H1 (cell line): ENCODE data around the gene CFDP1. TPM values are rescaled to one million over a fixed set of nuclear protein-coding genes. Genes with fewer than 3 reads are reported as not detected.

ENCODE experiments used
- CTCF ChIA-PET: fragments of 300-600 bp; sonication (Branson Sonifier 250); formaldehyde crosslinking; loops from one replicate; lab custom pipeline; 2021; ENCODE audit not compliant: partially characterized antibody; lab: Charles Lee
- POLR2A ChIA-PET: fragments of 300-600 bp; sonication (Branson Sonifier 250); formaldehyde crosslinking; loops from one replicate; lab custom pipeline; 2021; ENCODE audit warnings: inconsistent platforms; ENCODE audit not compliant: partially characterized antibody; lab: Charles Lee
- DNase-seq, 2 experiments: peaks; one replicate each; pipeline versions ENCODE4 v3.0.0 to v3.0.0-alpha.2; 2010 to 2022; ENCODE audit warnings: low spot score in 2 of 2, low read depth in 1 of 2, mixed read lengths in 1 of 2
- FAIRE-seq: peaks from 2 replicates; lab custom pipeline; 2011; peaks lifted over from hg19 to GRCh38; lab: Jason Lieb, UNC
- H2AFZ ChIP-seq: 2 replicates; pipeline ENCODE4 v1.8.1; 2012; ENCODE audit warnings: low read length, inconsistent platforms
- H2AK5ac ChIP-seq: 2 replicates; pipeline ENCODE4 v1.6.1; 2013; ENCODE audit warnings: low read depth, low read length
- H2BK120ac ChIP-seq: replicated peaks from 2 replicates; pipeline ENCODE3; 2013; ENCODE audit warnings: low read depth, low read length, inconsistent platforms
- H2BK12ac ChIP-seq: 2 replicates; pipeline ENCODE4 v1.6.1; 2013; ENCODE audit warnings: low read depth, low read length
- H2BK15ac ChIP-seq: 2 replicates; pipeline ENCODE4 v1.6.1; 2013; ENCODE audit warnings: low read length
- H2BK20ac ChIP-seq: 2 replicates; pipeline ENCODE4 v1.6.1; 2013; ENCODE audit warnings: low read length
- H2BK5ac ChIP-seq: 2 replicates; pipeline ENCODE4 v1.6.1; 2013; ENCODE audit warnings: low read depth, low read length
- H3K14ac ChIP-seq: 2 replicates; pipeline ENCODE4 v1.6.1; 2013; ENCODE audit warnings: inconsistent platforms; ENCODE audit not compliant: insufficient read length
- H3K18ac ChIP-seq: 2 replicates; pipeline ENCODE4 v1.6.1; 2013; ENCODE audit warnings: low read length; ENCODE audit errors: extremely low read depth
- H3K23ac ChIP-seq: 2 replicates; pipeline ENCODE4 v1.6.1; 2013; ENCODE audit warnings: inconsistent platforms; ENCODE audit not compliant: insufficient read length
- H3K23me2 ChIP-seq: 2 replicates; pipeline ENCODE4 v1.6.1; 2013; ENCODE audit warnings: low read depth, low read length
- H3K27ac ChIP-seq: 2 replicates; pipeline ENCODE4 v1.6.1; 2011; ENCODE audit warnings: low read depth, low read length, inconsistent platforms
- H3K27me3 ChIP-seq, 4 experiments: replicated peaks in 1 of 4; 1 replicate in 1 of 4; 2 replicates in 3 of 4; pipeline versions ENCODE4 v1.6.1 to v1.8.1; 2011 to 2013; ENCODE audit warnings: low read length in 3 of 4, mild to moderate bottlenecking in 3 of 4, inconsistent platforms in 2 of 4, mixed read lengths in 2 of 4, moderate library complexity in 1 of 4; ENCODE audit not compliant: control insufficient read depth in 3 of 4, insufficient read depth in 3 of 4; ENCODE audit errors: extremely low read depth in 1 of 4
- H3K36me3 ChIP-seq, 4 experiments: 2 replicates each; pipeline versions ENCODE4 v1.6.1 to v1.8.1; 2011 to 2013; ENCODE audit warnings: mild to moderate bottlenecking in 4 of 4, low read length in 3 of 4, moderate library complexity in 2 of 4, control low read depth in 1 of 4, inconsistent platforms in 1 of 4; ENCODE audit not compliant: insufficient read depth in 4 of 4, control insufficient read depth in 2 of 4
- H3K4ac ChIP-seq: replicated peaks from 2 replicates; pipeline ENCODE3; 2013; ENCODE audit warnings: low read length, low read depth, mixed read lengths, inconsistent platforms; ENCODE audit not compliant: insufficient read length
- H3K4me1 ChIP-seq, 4 experiments: replicated peaks in 1 of 4; 1 replicate in 1 of 4; 2 replicates in 3 of 4; pipeline versions ENCODE4 v1.6.1 to v1.8.1; 2011 to 2013; ENCODE audit warnings: low read length in 3 of 4, inconsistent platforms in 2 of 4, mixed read lengths in 1 of 4; ENCODE audit not compliant: insufficient read depth in 4 of 4, control insufficient read depth in 3 of 4
- H3K4me2 ChIP-seq, 2 experiments: 2 replicates each; pipeline versions ENCODE4 v1.6.1 to v1.8.1; 2011 to 2013; ENCODE audit warnings: low read depth in 2 of 2, low read length in 2 of 2, control low read depth in 1 of 2, inconsistent platforms in 1 of 2, mild to moderate bottlenecking in 1 of 2; ENCODE audit not compliant: insufficient read depth in 1 of 2
- H3K4me3 ChIP-seq, 4 experiments: fragments of 200-600, 300-600 bp in 1 of 4; sonication (generic), shearing (Covaris generic), sonication (Bioruptor Twin) in 1 of 4; 2 replicates each; pipeline versions ENCODE4 v1.5.1 to v1.8.1; 2011 to 2016; ENCODE audit warnings: low read length in 4 of 4, low read depth in 3 of 4, control low read depth in 2 of 4, inconsistent platforms in 2 of 4, mild to moderate bottlenecking in 2 of 4, mixed read lengths in 1 of 4, moderate library complexity in 1 of 4; ENCODE audit not compliant: insufficient read depth in 2 of 4; ENCODE audit errors: extremely low read depth in 1 of 4
- H3K56ac ChIP-seq: replicated peaks from 2 replicates; pipeline ENCODE3; 2013; ENCODE audit warnings: low read depth, mild to moderate bottlenecking, mixed read lengths, low read length, inconsistent platforms; ENCODE audit not compliant: insufficient read length
- H3K79me1 ChIP-seq: 2 replicates; pipeline ENCODE4 v1.6.1; 2013; ENCODE audit warnings: low read depth, low read length, control low read depth
- H3K79me2 ChIP-seq, 2 experiments: 2 replicates each; pipeline versions ENCODE4 v1.6.1 to v1.8.1; 2012 to 2013; ENCODE audit warnings: low read length in 2 of 2, mild to moderate bottlenecking in 2 of 2, inconsistent platforms in 1 of 2; ENCODE audit not compliant: insufficient read depth in 2 of 2, control insufficient read depth in 1 of 2
- H3K9ac ChIP-seq, 4 experiments: replicated peaks in 1 of 4; 1 replicate in 1 of 4; 2 replicates in 3 of 4; pipeline versions ENCODE4 v1.6.1 to v1.8.1; 2011 to 2013; ENCODE audit warnings: low read depth in 3 of 4, low read length in 3 of 4, control low read depth in 2 of 4, mild to moderate bottlenecking in 2 of 4, moderate library complexity in 2 of 4, inconsistent platforms in 1 of 4; ENCODE audit errors: extremely low read depth in 1 of 4
- H3K9me3 ChIP-seq, 2 experiments: 2 replicates each; pipeline versions ENCODE4 v1.6.1 to v1.8.1; 2012 to 2013; ENCODE audit warnings: mild to moderate bottlenecking in 2 of 2, moderate library complexity in 2 of 2, control low read depth in 1 of 2, inconsistent platforms in 1 of 2, low read depth in 1 of 2, low read length in 1 of 2, mixed read lengths in 1 of 2; ENCODE audit not compliant: insufficient read depth in 2 of 2
- H4K20me1 ChIP-seq, 2 experiments: replicated peaks in 1 of 2; 2 replicates each; pipeline versions ENCODE3 to v1.8.1; 2011 to 2013; ENCODE audit warnings: inconsistent platforms in 2 of 2, low read length in 2 of 2, mild to moderate bottlenecking in 1 of 2; ENCODE audit not compliant: insufficient read depth in 2 of 2, control insufficient read depth in 1 of 2
- H4K5ac ChIP-seq: 2 replicates; pipeline ENCODE4 v1.6.1; 2013; ENCODE audit warnings: low read length, low read depth, mixed read lengths, inconsistent platforms; ENCODE audit not compliant: insufficient read length
- H4K8ac ChIP-seq: 2 replicates; pipeline ENCODE4 v1.8.0; 2013; ENCODE audit warnings: mild to moderate bottlenecking, moderate library complexity, low read length, inconsistent platforms; ENCODE audit not compliant: insufficient read depth; ENCODE audit errors: extremely low read depth
- H4K91ac ChIP-seq: replicated peaks from 2 replicates; pipeline ENCODE3; 2013; ENCODE audit warnings: low read length, mixed read lengths, inconsistent platforms; ENCODE audit not compliant: insufficient read length
- EGR1 ChIP-seq: IDR thresholded peaks from 2 replicates; pipeline ENCODE4 v1.6.1; 2011; ENCODE audit warnings: low read depth, low read length, borderline replicate concordance
- EP300 ChIP-seq, 2 experiments: IDR thresholded peaks; 1 replicate in 1 of 2; 2 replicates in 1 of 2; pipeline ENCODE4 v1.6.1; 2011 to 2012; ENCODE audit warnings: low read depth in 2 of 2, low read length in 2 of 2, mild to moderate bottlenecking in 2 of 2, borderline replicate concordance in 1 of 2, inconsistent platforms in 1 of 2, moderate library complexity in 1 of 2
- GTF2F1 ChIP-seq: IDR thresholded peaks from 2 replicates; pipeline ENCODE4 v1.6.1; 2012; ENCODE audit warnings: low read depth, low read length, improper control_type of control experiment, borderline replicate concordance
- KDM4A ChIP-seq: IDR thresholded peaks from one replicate; pipeline ENCODE4 v1.7.1; 2012; ENCODE audit warnings: low read depth, mild to moderate bottlenecking, moderate library complexity, low read length, inconsistent platforms; ENCODE audit not compliant: severe bottlenecking
- KDM5A ChIP-seq: fragments of 200-600 bp; IDR thresholded peaks from 2 replicates; pipeline ENCODE4 v1.7.1; 2012; ENCODE audit warnings: mild to moderate bottlenecking, low read length, inconsistent platforms, mixed read lengths
- MAFK ChIP-seq: IDR thresholded peaks from 2 replicates; pipeline ENCODE4 v1.6.1; 2012; ENCODE audit warnings: low read depth, mild to moderate bottlenecking, improper control_type of control experiment, low read length
- SUZ12 ChIP-seq: fragments of 200-600 bp; sonication (generic); IDR thresholded peaks from 2 replicates; pipeline ENCODE4 v1.6.1; 2012; ENCODE audit warnings: mild to moderate bottlenecking, inconsistent platforms, low read length, moderate library complexity, mixed read lengths
- TAF1 ChIP-seq: IDR thresholded peaks from 2 replicates; pipeline ENCODE4 v1.6.1; 2011; ENCODE audit warnings: mild to moderate bottlenecking, low read depth, low read length
- YY1 ChIP-seq: IDR thresholded peaks from 2 replicates; pipeline ENCODE4 v1.6.1; 2011; ENCODE audit warnings: low read depth, mild to moderate bottlenecking, low read length
- WGBS, 2 experiments: shearing (Covaris generic) in 1 of 2; methylation state at CpG; one replicate each; pipeline versions ENCODE4 v1.1.6 to v1.1.7; 2013 to 2015; ENCODE audit warnings: low lambda C conversion rate in 2 of 2, mixed read lengths in 2 of 2, inconsistent platforms in 1 of 2, low coverage in 1 of 2, missing lambda C conversion rate in 1 of 2; ENCODE audit not compliant: insufficient replicate concordance in 2 of 2, insufficient coverage in 1 of 2, insufficient read length in 1 of 2; ENCODE audit errors: extremely low coverage in 1 of 2, missing lambda C conversion rate in 1 of 2; 5-methylcytosine and 5-hydroxymethylcytosine counted together
- polyA plus RNA-seq, 7 experiments: library from polyadenylated mRNA; depleted of rRNA in 3 of 7; stranded (reverse) in 5 of 7; unstranded in 2 of 7; fragments of >200 nt in 5 of 7; fragments of 200-250 nt in 2 of 7; gene quantifications; 1 replicate in 5 of 7; 2 replicates in 1 of 7; 4 replicates in 1 of 7; pipeline versions ENCODE4 v1.2.1 to v1.2.3, GENCODE V29; 2011 to 2013; ENCODE audit warnings: missing spikeins in 2 of 7, mixed read lengths in 2 of 7
- total RNA-seq: library from RNA; stranded (reverse); fragmentation: NEBNext Ultra II Directional; extraction: Animal tissue kit (Norgen Biotek cat#: 25700); gene quantifications from 2 replicates; pipeline ENCODE4 v1.2.1, GENCODE V29; 2021
- TF ChIP-seq, protein P1 (sequence below), 3 experiments: IDR thresholded peaks; 1 replicate in 2 of 3; 2 replicates in 1 of 3; pipeline versions ENCODE4 v1.5.1 to v1.6.1; 2011; ENCODE audit warnings: low read length in 3 of 3, mild to moderate bottlenecking in 3 of 3, inconsistent platforms in 2 of 3, low read depth in 1 of 3, moderate library complexity in 1 of 3; ENCODE audit not compliant: insufficient read depth in 1 of 3; ENCODE audit errors: control extremely low read depth in 1 of 3
- TF ChIP-seq, protein P2 (sequence below): IDR thresholded peaks from 2 replicates; pipeline ENCODE4 v1.6.1; 2012; ENCODE audit warnings: inconsistent platforms

Gene CFDP1
- total and polyA plus RNA-seq, 2 of the 8 experiments (the other 6 are each of a cell fraction or from before 2014, with no cell fraction given), result 25.5 to 77.3 TPM

DNA sequence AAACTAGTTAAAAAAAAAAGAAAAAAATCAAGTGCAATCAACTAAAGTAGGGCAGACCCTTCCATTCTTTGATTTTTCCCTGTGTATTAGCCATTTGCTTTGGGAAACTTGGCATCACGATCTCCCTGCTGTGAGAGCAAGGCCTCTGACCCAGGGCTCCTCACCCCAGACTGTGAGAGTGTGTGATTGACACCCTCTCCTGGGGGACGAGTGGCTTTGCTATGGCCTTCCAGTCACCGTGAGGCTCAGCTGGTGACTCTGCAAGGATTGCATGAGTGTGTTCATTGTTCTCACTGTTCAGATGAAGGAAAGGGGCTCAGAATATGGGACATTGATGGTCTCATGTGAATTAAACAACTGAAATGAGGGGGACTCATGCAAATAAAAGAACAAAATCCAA lies 112.9 kb downstream of the CFDP1 start:
- Histone ChIP-seq H3K4me2 (no peak overlapping the region), H2BK12ac (no peak overlapping the region), H4K5ac (no peak overlapping the region), H3K9ac (no peak overlapping the region), H2AK5ac (no peak overlapping the region), H3K9me3 (no peaks in the 10 kb centered on the region), H3K23me2 (no peaks in the 10 kb centered on the region), H3K27ac (no peak overlapping the region), H2BK120ac (no peak overlapping the region), H4K91ac (no peak overlapping the region), H2BK5ac (no peak overlapping the region), H3K79me1 (no peaks in the 10 kb centered on the region), H3K14ac (no peak overlapping the region), H2BK15ac (no peak overlapping the region), H4K20me1 (peaks cover 0 to 2% of the 10 kb centered on the region in 2 experiments), H3K4me1 (peaks cover 0 to 2% (median 0%) of the 10 kb centered on the region in 4 experiments; a peak in 1 of 7 replicates), H3K27me3 (no peaks in the 10 kb centered on the region), H3K18ac (no peak overlapping the region), H3K23ac (no peak overlapping the region), H2BK20ac (no peak overlapping the region), H3K79me2 (no peaks in the 10 kb centered on the region; a peak in 1 of 4 replicates), H4K8ac (no peak overlapping the region), H3K4ac (no peak overlapping the region), H3K4me3 (no peak overlapping the region), H3K56ac (no peak overlapping the region), H2AFZ (no peak overlapping the region), H3K36me3 (no peaks in the 10 kb centered on the region; a peak in 1 of 8 replicates)
- FAIRE-seq (no peak), DNase-seq (no peak)
- ChIA-PET CTCF (interaction anchor here (0.5 to 1.8 kb wide), 5 partner anchors 9 to 90 kb away, joined by 3 to 8 read pairs (median 3); no protein-coding TSS in a partner anchor), POLR2A (no interaction called here)
- WGBS, 2 experiments, result 86% methylated on average over 3 of the region's 3 CpGs; no CpG with 5 or more reads in 1 of the 2 experiments
- TF ChIP-seq KDM4A (no peak), GTF2F1 (no peak), KDM5A (no peak), MAFK (no peak), SUZ12 (no peak), EP300 (IDR thresholded peaks at IDR 0.05; ENCODE audit: borderline replicate concordance in 1 of 2, low read depth in 2 of 2, low read length in 2 of 2) (no peak), YY1 (no peak), EGR1 (no peak), TAF1 (no peak)
- TF ChIP-seq, protein P1, sequence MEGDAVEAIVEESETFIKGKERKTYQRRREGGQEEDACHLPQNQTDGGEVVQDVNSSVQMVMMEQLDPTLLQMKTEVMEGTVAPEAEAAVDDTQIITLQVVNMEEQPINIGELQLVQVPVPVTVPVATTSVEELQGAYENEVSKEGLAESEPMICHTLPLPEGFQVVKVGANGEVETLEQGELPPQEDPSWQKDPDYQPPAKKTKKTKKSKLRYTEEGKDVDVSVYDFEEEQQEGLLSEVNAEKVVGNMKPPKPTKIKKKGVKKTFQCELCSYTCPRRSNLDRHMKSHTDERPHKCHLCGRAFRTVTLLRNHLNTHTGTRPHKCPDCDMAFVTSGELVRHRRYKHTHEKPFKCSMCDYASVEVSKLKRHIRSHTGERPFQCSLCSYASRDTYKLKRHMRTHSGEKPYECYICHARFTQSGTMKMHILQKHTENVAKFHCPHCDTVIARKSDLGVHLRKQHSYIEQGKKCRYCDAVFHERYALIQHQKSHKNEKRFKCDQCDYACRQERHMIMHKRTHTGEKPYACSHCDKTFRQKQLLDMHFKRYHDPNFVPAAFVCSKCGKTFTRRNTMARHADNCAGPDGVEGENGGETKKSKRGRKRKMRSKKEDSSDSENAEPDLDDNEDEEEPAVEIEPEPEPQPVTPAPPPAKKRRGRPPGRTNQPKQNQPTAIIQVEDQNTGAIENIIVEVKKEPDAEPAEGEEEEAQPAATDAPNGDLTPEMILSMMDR (IDR thresholded peaks at IDR 0.05; ENCODE audit: control extremely low read depth in 1 of 3, insufficient read depth in 1 of 3, low read depth in 1 of 3, low read length in 3 of 3), result peak in 1 of 3 experiments; percentile 11; a peak in 2 of 4 replicates
- TF ChIP-seq, protein P2, sequence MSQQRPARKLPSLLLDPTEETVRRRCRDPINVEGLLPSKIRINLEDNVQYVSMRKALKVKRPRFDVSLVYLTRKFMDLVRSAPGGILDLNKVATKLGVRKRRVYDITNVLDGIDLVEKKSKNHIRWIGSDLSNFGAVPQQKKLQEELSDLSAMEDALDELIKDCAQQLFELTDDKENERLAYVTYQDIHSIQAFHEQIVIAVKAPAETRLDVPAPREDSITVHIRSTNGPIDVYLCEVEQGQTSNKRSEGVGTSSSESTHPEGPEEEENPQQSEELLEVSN, result no peak
